ENCODE results near the gene BAD. TPM values are rescaled to one million over a fixed set of nuclear protein-coding genes. Genes with fewer than 3 reads are reported as not detected.
A peak's percentile ranks its signal among the peaks of the same experiment; 100 is the strongest.

BAD gene
- total RNA-seq, 1 donor from 2014 or later = 43.6 TPM

GRCh38 chr11:64225608-64226506 is 58.6 kb downstream of the BAD start, which contains the start of the genes NUDT22 and TRPT1:
Gene NUDT22 (plus strand): TSS chr11:64226274. CDS start chr11:64226653, 379 bp downstream.
Gene TRPT1 (minus strand): TSS chr11:64226186. CDS start chr11:64225860, 326 bp downstream.
- Histone ChIP-seq H3K4me2 (ENCODE audit: low read length) (peak within 1 kb of the TSS; percentile 99), H3K79me2 (ENCODE audit: insufficient read depth, low read length) (peaks cover 31% of the 10 kb centered on the region), H3K4me3 (ENCODE audit: insufficient read depth, low read depth, low read length) (peak within 1 kb of the TSS; percentile 89), H3K27me3 (ENCODE audit: insufficient read depth, low read length) (no peaks in the 10 kb centered on the region), H3K27ac (ENCODE audit: low read depth, low read length) (peak within 1 kb of the TSS; percentile 58), H2AFZ (ENCODE audit: low read depth, low read length) (peak within 1 kb of the TSS; percentile 88), H3K36me3 (ENCODE audit: insufficient read depth, low read length) (no peaks in the 10 kb centered on the region), H3K4me1 (ENCODE audit: insufficient read depth, low read length) (peaks cover 35% of the 10 kb centered on the region), H4K20me1 (ENCODE audit: insufficient read depth, low read length) (peaks cover 3% of the 10 kb centered on the region), H3K9ac (ENCODE audit: low read length) (peak within 1 kb of the TSS; percentile 85), H3K9me3 (ENCODE audit: insufficient read depth, low read depth, low read length) (no peaks in the 10 kb centered on the region)
- no peak within 1 kb of the TSS for H3K27ac Mint-ChIP-seq (ENCODE audit: unreplicated experiment)
- no peaks in the 10 kb centered on the region for H3K27me3 Mint-ChIP-seq (ENCODE audit: low read depth, unreplicated experiment)
- peaks cover 2% of the 10 kb centered on the region for H3K36me3 Mint-ChIP-seq (ENCODE audit: low read depth, unreplicated experiment)
- TF ChIP-seq CTCF (IDR thresholded peaks at IDR 0.05; ENCODE audit: insufficient read depth, low read depth, low read length) (no peak), EZH2 (IDR thresholded peaks at IDR 0.05; ENCODE audit: insufficient read depth, low read length) (no peak)
- H3K4me1 Mint-ChIP-seq (ENCODE audit: low read depth, unreplicated experiment) = peaks cover 13% of the 10 kb centered on the region
- no peaks in the 10 kb centered on the region for H3K9me3 Mint-ChIP-seq (ENCODE audit: unreplicated experiment)
- peak within 1 kb of the TSS; percentile 88 for H3K4me3 Mint-ChIP-seq (ENCODE audit: unreplicated experiment)
- DNase-seq (ENCODE audit: low read depth) (peak; percentile 48), FAIRE-seq (no peak)

- peaks cover 3% of the 10 kb centered on the region for H4K20me1 ChIP-seq (ENCODE audit: insufficient read depth, low read length)
- Mint-ChIP-seq H3K36me3 (ENCODE audit: low read depth, unreplicated experiment) (peaks cover 2% of the 10 kb centered on the region), H3K27me3 (ENCODE audit: low read depth, unreplicated experiment) (no peaks in the 10 kb centered on the region), H3K9me3 (ENCODE audit: unreplicated experiment) (no peaks in the 10 kb centered on the region), H3K4me1 (ENCODE audit: low read depth, unreplicated experiment) (peaks cover 12% of the 10 kb centered on the region), H3K27ac (ENCODE audit: unreplicated experiment) (no peak overlapping the region), H3K4me3 (ENCODE audit: unreplicated experiment) (peak overlapping the region; percentile 88)
- no peak overlapping the region for H2AFZ ChIP-seq (ENCODE audit: low read depth, low read length)
- peak overlapping the region; percentile 99 for H3K4me2 ChIP-seq (ENCODE audit: low read length)
- no peaks in the 10 kb centered on the region for H3K9me3 ChIP-seq (ENCODE audit: insufficient read depth, low read depth, low read length)
- FAIRE-seq = no peak
- DNase-seq (ENCODE audit: low read depth) = no peak
- H3K79me2 ChIP-seq (ENCODE audit: insufficient read depth, low read length) = peaks cover 29% of the 10 kb centered on the region
- no peaks in the 10 kb centered on the region for H3K36me3 ChIP-seq (ENCODE audit: insufficient read depth, low read length)
- no peaks in the 10 kb centered on the region for H3K27me3 ChIP-seq (ENCODE audit: insufficient read depth, low read length)
- H3K4me3 ChIP-seq (ENCODE audit: insufficient read depth, low read depth, low read length) = peak overlapping the region; percentile 89
- no peak for TF ChIP-seq CTCF (IDR thresholded peaks at IDR 0.05; ENCODE audit: insufficient read depth, low read depth, low read length)
- TF ChIP-seq EZH2 (IDR thresholded peaks at IDR 0.05; ENCODE audit: insufficient read depth, low read length) = no peak
- no peak overlapping the region for H3K27ac ChIP-seq (ENCODE audit: low read depth, low read length)
- peak overlapping the region; percentile 85 for H3K9ac ChIP-seq (ENCODE audit: low read length)
- peaks cover 32% of the 10 kb centered on the region for H3K4me1 ChIP-seq (ENCODE audit: insufficient read depth, low read length)
These were observed 59.4 kb downstream of the BAD start for GRCh38 chr11:64224891-64225607.

All from astrocyte (in vitro differentiated cells and primary cell).